ENCODE measurements around the gene GRK5.

GRCh38 chr10:119444866-119445265, 237.5 kb downstream of the GRK5 start:
- TF ChIP-seq EZH2 (IDR thresholded peaks at IDR 0.05; ENCODE audit: borderline replicate concordance, low read length) = no peak
- TF ChIP-seq CTCF (conservative IDR thresholded peaks at IDR 0.05 in 1 of 2, IDR thresholded peaks at IDR 0.05 in 1 of 2; ENCODE audit: extremely low read depth in 1 of 2, insufficient read depth in 1 of 2, low read depth in 1 of 2, low read length in 2 of 2) = no peak

Data from mammary epithelial cell (primary cell).